ENCODE results near the gene ATG13.
"Not testable (repeated sequence)": the region's sequence is repeated elsewhere in the genome, so short reads cannot be mapped to it uniquely, and the experiment has no call there.

The ATG13 gene

DNA sequence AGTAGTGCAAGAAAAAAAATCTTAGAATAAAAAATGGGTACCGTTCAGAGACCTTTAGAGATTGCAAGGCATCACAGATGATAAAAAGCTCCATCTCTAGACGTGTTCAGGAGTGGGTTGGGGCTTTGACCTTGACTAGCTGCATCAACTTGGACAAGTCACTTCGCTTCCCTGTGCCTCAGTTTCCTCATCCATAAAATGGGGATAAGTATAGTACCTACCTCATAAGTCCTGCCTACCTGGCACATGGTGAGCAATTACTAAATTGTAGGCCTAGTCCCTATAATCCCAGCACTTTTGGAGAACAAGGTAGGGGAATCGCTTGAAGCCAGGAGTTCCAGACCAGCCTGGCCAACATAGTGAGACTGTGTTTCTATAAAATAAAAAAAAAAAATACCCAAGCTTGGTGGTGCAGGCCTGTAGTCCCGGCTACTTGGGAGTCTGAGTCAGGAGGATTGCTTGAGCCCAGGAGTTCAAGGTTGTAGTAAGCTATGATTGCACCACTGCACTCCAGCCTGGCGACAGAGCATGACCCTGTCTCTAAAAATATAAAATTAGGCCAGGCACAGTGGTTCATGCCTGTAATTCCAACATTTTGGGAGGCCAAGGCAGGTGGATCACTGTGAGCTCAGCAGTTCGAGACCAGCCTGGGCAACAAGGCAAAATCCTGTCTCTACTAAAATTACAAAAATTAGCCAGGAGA is 95.7 kb downstream of the ATG13 start:
- no peak for DNase-seq (ENCODE audit: low read depth)
- no peak overlapping the region for H3K4me3 ChIP-seq (ENCODE audit: low read depth, low read length)

DNA sequence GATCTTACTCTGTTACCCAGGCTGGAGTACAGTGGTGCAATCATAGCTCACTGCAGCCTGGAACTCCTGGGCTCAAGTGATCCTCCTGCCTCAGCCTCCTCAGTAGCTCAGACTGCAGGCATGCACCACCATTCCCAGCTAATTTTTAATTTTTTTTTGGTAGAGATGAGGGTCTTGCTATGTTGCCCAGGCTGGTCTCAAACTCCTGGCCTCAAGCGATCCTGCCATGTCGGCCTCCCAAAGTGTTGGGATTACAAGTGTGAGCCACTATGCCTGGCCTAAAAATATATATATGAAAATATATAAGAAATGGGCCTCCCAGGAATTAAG is 100.4 kb downstream of the ATG13 start:
- H3K4me3 ChIP-seq (ENCODE audit: low read depth, low read length); DNase-seq (ENCODE audit: low read depth): not testable (repeated sequence)

DNA sequence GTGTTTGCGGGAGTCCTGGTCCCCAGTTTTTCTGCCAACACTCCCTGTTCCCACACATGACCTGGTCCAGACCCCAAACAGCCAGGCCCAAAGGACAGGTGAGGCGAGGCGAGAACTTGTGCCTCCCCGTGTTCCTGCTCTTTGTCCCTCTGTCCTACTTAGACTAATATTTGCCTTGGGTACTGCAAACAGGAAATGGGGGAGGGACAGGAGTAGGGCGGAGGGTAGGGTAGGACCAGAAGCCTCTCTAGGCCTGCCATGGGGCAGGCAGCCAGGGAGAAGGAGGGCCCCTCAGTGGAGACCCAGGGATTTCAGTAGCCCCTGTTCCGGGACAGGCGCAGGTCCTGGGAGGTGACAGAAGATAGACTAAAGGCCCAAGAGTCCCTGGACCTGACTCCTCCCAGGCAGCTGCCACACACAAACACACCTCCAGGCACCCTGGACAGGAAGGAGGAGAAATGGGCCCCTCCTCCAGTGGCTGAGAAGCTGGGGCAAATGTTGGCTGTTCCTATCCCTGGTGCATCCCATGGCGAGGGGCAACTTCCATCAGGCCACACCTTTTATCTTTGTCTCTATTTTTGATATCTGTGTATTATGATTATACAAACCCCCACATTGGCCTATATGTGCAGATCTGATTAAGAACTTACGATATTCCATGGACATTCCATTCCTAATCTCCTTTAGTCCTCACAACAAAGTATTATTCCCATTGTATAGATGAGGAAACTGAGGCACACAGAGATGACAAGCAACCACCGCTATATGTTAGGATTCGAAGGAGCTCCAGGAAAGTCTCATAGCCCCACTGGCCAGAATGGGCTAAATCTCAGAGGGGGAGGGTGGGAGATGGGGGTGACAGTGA is 101.0 kb downstream of the ATG13 start:
- no peak overlapping the region for H3K4me3 ChIP-seq (ENCODE audit: low read depth, low read length)
- DNase-seq (ENCODE audit: low read depth): no peak

DNA sequence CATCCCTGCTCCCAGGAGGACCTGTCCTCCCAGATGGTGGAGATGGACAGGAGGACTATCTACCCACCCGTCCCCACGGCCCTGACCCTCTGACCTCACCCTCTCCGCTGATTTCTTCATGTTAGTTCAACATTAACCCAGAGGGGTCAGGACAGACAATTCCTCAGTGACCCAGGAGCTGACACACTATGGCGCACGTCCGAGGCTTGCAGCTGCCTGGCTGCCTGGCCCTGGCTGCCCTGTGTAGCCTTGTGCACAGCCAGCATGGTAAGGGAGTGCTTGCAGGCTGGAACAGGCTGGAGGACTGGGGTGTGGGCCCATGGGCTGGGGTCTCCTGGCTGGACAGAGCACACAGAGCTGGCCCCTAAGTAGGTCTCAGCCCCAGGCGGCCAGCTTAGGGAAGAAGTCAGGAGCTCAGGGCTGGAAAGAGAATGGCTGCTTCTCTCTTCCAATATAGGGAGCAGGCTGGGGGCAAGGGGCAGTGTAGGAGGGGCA is 101.7 kb downstream of the ATG13 start, which contains the start of gene F2:
Gene F2, plus strand, starts transcription at position 166 of the 495 bp plus-strand sequence. Its CDS starts 23 bp downstream, at position 189.
- no peak within 1 kb of the TSS for H3K4me3 ChIP-seq (ENCODE audit: low read depth, low read length)
- no peak for DNase-seq (ENCODE audit: low read depth)

DNA sequence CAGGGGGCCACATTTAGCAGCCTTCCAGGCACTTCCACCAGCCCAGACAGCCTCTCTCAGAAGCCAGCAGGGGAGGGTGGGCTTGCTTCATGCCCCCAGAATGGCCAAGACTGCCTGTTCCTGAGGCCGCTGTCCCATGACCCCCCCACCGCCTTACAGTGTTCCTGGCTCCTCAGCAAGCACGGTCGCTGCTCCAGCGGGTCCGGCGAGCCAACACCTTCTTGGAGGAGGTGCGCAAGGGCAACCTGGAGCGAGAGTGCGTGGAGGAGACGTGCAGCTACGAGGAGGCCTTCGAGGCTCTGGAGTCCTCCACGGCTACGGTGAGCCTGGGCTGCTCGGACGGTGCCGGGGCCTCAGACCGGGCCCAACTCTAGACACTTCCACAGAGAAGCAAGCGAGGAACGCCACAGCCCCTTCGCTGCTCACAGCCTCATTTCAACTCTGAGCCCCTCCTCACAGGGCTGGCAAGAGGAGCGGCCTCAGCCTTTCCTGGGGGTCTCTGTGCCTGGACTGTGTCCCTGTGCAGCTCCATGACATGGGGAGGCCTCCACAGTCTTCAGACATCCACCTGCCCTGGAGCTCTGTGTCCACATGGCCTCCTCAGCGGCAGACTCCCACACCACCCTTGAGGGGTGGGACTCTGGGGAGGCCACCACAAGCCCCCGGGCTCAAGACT is 102.3 kb downstream of the ATG13 start:
- no peak overlapping the region for H3K4me3 ChIP-seq (ENCODE audit: low read depth, low read length)

DNA sequence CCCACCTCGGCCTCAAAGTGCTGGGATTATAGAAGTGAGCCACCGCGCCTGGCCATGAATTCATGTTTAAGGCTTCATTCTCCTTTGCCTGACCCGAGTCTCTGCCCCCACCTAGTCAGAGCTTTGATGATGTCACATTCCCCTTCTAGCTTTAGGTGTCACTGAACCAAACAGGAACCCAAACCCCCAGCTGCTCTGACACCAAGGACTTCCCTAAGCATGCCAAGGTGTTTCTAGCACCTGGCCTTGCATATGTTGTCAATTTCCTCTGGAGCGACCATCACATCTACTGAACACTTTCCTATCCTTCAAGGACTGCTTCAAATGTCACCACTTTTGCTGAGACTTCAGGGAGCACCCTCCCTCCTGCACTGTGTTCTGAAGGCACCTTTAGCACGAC is 103.9 kb downstream of the ATG13 start:
- no peak for DNase-seq (ENCODE audit: low read depth)
- no peak overlapping the region for H3K4me3 ChIP-seq (ENCODE audit: low read depth, low read length)

More for the DNA sequence above, 102.3 kb downstream of the ATG13 start:
- no peak for DNase-seq (ENCODE audit: low read depth)

DNA sequence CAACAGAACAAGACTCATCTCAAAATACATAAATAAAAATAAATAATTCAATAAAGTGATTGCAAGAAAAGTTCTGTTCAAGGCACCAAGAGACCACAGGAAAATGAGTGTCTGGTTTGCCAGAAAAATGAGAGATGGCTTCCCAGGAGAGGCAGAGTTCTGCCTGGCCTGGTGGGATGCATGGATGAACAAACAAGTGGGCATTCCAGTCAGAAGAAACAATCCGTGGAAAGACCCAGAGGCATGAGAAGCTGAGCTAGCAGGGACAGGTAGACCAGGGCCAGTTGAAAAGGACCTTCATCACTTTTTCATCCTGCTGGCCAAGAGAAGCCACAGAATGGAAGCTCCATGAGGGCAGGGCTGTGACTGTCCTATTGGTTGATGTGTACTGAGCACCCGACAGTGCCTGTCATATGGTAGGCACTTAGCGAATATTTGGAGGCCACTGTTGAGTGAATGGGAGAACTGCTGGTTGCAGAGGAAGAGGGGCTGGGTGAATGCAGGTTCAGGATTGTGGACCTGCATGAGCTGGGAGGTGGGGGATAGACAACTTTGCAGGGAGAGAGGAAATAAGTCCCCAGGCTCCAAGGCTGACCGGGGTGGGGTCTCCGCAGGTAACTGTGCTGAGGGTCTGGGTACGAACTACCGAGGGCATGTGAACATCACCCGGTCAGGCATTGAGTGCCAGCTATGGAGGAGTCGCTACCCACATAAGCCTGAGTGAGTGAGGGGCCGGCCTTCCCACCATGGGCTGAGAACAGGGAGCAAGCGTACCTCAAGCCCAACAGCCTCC is 105.4 kb downstream of the ATG13 start:
- DNase-seq (ENCODE audit: low read depth): no peak
- H3K4me3 ChIP-seq (ENCODE audit: low read depth, low read length): no peak overlapping the region

DNA sequence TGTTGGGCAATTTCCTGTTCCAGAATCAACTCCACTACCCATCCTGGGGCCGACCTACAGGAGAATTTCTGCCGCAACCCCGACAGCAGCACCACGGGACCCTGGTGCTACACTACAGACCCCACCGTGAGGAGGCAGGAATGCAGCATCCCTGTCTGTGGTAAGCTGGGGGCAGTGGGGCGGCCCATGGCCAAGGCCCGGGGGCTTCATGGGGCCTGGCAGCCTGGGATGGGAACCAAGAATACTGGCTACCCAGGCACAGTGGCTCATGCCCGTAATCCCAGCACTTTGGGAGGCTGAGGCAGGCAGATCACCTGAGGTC is 106.0 kb downstream of the ATG13 start:
- H3K4me3 ChIP-seq (ENCODE audit: low read depth, low read length): no peak overlapping the region
- no peak for DNase-seq (ENCODE audit: low read depth)

DNA sequence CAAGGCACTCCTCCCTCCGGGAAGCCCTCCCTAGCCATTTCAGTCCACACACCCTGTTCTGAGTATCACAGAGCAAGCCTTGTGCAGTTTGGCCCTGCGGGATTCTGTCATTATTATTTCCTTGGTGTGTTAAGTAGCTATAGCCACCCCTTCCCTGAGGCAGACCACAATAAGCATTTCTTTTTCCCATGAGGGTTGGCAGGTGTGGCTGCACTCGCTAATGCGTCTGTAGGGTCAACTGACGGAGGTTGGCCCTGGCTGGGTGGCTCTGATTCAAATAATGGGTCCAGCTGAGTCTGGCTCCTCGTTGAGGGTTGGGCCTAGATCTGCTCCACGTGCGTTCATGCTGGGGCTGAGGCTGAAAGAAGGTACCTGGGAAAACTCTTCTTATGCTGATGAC is 106.7 kb downstream of the ATG13 start:
- H3K4me3 ChIP-seq (ENCODE audit: low read depth, low read length): no peak overlapping the region
- DNase-seq (ENCODE audit: low read depth): no peak
